ENCODE data around the gene SAP30BP. TPM values are rescaled to one million over a fixed set of nuclear protein-coding genes. Genes with fewer than 3 reads are reported as not detected.

Gene SAP30BP
- total RNA-seq, 1 experiment from 2014 or later, result 80.3 TPM

DNA sequence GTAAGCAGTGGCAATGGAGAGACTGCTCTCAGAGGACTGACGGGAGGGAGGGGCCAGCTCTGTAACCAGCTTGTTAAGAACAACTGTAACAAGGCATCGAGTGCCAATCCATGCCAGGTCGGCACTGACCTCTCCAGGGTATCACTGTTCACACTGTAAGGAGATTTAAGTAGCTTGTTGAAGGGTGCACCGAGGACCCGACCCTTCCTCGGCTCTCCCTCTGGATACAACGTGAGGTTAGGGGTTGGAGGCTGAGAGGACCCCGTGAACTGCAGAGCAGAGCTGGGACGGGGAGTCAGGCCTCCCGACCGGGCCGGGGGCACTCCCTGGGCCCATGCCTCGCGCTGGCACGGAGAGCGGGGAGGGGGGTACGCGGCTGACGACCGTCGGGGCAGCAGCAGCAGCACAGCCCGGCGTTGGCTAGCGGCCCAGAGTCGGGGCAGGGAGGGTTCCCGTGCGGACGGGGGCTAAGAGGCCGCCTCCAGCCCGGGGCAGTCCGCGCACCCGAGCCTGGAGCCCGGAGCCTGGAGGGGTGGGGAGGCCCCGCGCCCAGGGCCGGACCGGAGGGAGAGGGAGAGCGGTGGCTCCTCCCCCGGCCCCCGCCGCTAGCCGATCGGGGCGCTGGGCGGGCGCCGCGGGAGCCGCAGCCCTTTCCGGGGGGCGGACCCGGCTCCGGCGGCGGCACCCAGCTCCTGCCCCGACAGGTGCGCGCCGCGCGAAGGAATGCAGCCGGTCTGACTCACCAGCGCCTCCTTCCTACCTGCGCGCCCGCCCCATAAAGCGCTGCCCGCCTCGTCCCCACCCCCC is 53.7 kb downstream of the SAP30BP start, which contains the start of gene ITGB4:
Gene ITGB4, plus strand, starts transcription at position 804 of the 807 bp plus-strand sequence. CDS start 3,245 bp downstream, outside the sequence.
- H2AFZ ChIP-seq, result peak within 1 kb of the TSS; percentile 90
- no peaks in the 10 kb centered on the region for H3K9me2 ChIP-seq (ENCODE audit: insufficient read depth)
- H3K4me3 ChIP-seq, result peak within 1 kb of the TSS; percentile 96
- no peak for TF ChIP-seq EZH2 (IDR thresholded peaks at IDR 0.05; ENCODE audit: low read depth)
- TF ChIP-seq, protein P1, sequence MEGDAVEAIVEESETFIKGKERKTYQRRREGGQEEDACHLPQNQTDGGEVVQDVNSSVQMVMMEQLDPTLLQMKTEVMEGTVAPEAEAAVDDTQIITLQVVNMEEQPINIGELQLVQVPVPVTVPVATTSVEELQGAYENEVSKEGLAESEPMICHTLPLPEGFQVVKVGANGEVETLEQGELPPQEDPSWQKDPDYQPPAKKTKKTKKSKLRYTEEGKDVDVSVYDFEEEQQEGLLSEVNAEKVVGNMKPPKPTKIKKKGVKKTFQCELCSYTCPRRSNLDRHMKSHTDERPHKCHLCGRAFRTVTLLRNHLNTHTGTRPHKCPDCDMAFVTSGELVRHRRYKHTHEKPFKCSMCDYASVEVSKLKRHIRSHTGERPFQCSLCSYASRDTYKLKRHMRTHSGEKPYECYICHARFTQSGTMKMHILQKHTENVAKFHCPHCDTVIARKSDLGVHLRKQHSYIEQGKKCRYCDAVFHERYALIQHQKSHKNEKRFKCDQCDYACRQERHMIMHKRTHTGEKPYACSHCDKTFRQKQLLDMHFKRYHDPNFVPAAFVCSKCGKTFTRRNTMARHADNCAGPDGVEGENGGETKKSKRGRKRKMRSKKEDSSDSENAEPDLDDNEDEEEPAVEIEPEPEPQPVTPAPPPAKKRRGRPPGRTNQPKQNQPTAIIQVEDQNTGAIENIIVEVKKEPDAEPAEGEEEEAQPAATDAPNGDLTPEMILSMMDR (conservative IDR thresholded peaks at IDR 0.05), result no peak
- H3K79me2 ChIP-seq (ENCODE audit: low read depth), result peaks cover 42% of the 10 kb centered on the region
- peak; percentile 80 to 95 for DNase-seq
- intact Hi-C loops (cut with micrococcal nuclease; ENCODE audit: unreplicated experiment), result no loop called here
- ChIA-PET CTCF (interaction anchor here (0.7 to 2.5 kb wide), 6 partner anchors 14 to 75 kb away, joined by 3 to 9 read pairs (median 4); a partner anchor contains a TSS), POLR2A (ENCODE audit: unreplicated experiment) (interaction anchor here (0.5 to 1.9 kb wide), 14 partner anchors 14 to 649 kb away, joined by 3 to 17 read pairs (median 4); partner anchors contain the start of gene SMIM5)
- peaks cover 13% of the 10 kb centered on the region for H3K36me3 ChIP-seq (ENCODE audit: low read depth)
- H3K27me3 ChIP-seq (ENCODE audit: insufficient read depth, low read depth), result no peaks in the 10 kb centered on the region
- peaks cover 31% of the 10 kb centered on the region for H3F3A ChIP-seq (ENCODE audit: insufficient read depth, low read depth)
- H3K4me1 ChIP-seq (replicated peaks; ENCODE audit: insufficient read depth), result peaks cover 28% of the 10 kb centered on the region
- H3K27ac ChIP-seq, result peak within 1 kb of the TSS; percentile 38
- peak within 1 kb of the TSS; percentile 97 for H3K4me2 ChIP-seq
- TSS peak; percentile 12 for BruUV-seq (replicated peaks)
- H4K20me1 ChIP-seq (ENCODE audit: insufficient read depth), result peaks cover 23% of the 10 kb centered on the region
- no peaks in the 10 kb centered on the region for H3K9me3 ChIP-seq (ENCODE audit: insufficient read depth, low read depth)

- peak overlapping the region; percentile 96 for H3K4me3 ChIP-seq
- no peaks in the 10 kb centered on the region for H3K27me3 ChIP-seq (ENCODE audit: insufficient read depth, low read depth)
- H3K79me2 ChIP-seq (ENCODE audit: low read depth), result peaks cover 45% of the 10 kb centered on the region
- H4K20me1 ChIP-seq (ENCODE audit: insufficient read depth), result peaks cover 26% of the 10 kb centered on the region
- no peak for DNase-seq
- intact Hi-C loops (cut with micrococcal nuclease; ENCODE audit: unreplicated experiment), result no loop called here
- H3K4me2 ChIP-seq, result peak overlapping the region; percentile 76
- peaks cover 28% of the 10 kb centered on the region for H3K4me1 ChIP-seq (replicated peaks; ENCODE audit: insufficient read depth)
- TF ChIP-seq, protein P1 (conservative IDR thresholded peaks at IDR 0.05), result no peak
- no peak for TF ChIP-seq EZH2 (IDR thresholded peaks at IDR 0.05; ENCODE audit: low read depth)
- H3K27ac ChIP-seq, result peak overlapping the region; percentile 38
- H2AFZ ChIP-seq, result peak overlapping the region; percentile 79
- no peaks in the 10 kb centered on the region for H3K9me3 ChIP-seq (ENCODE audit: insufficient read depth, low read depth)
- CTCF ChIA-PET, result interaction anchor here (0.7 to 2.5 kb wide), 4 partner anchors 14 to 41 kb away, joined by 4 to 9 read pairs (median 5); no protein-coding TSS in a partner anchor
- BruUV-seq (replicated peaks), result TSS peak; percentile 61
- H3F3A ChIP-seq (ENCODE audit: insufficient read depth, low read depth), result peaks cover 31% of the 10 kb centered on the region
- peaks cover 19% of the 10 kb centered on the region for H3K36me3 ChIP-seq (ENCODE audit: low read depth)
- no peaks in the 10 kb centered on the region for H3K9me2 ChIP-seq (ENCODE audit: insufficient read depth)
- POLR2A ChIA-PET (ENCODE audit: unreplicated experiment), result interaction anchor here (0.6 to 1.9 kb wide), 14 partner anchors 15 to 649 kb away, joined by 3 to 18 read pairs (median 4); partner anchors contain the start of gene SMIM5
These were observed 54.4 kb downstream of the SAP30BP start for GRCh38 chr17:75721463-75722011.

DNA sequence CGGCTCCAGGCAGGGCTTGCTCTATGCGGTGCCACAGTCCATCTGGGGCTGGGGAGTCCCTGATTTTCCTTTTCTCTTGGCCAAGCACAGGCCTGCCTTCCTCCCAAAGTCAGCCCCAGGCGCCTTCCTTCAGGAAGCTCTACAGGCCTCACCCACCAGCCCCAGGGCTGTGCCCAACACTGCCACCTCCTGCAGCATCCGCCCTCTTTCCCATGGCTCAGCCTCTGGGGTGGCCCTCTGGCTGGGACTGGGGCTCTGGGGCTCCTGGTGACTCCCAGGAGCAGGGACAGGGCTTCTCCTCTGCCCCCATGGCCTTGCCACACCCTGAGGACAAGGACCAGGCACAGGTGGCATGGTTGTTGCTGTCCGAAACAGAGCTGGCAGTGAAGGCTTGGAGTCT is 54.9 kb downstream of the SAP30BP start:
- peak overlapping the region; percentile 96 for H3K4me3 ChIP-seq
- H3K9me2 ChIP-seq (ENCODE audit: insufficient read depth), result no peaks in the 10 kb centered on the region
- ChIA-PET POLR2A (ENCODE audit: unreplicated experiment) (interaction anchor here (0.6 to 1.9 kb wide), 9 partner anchors 15 to 284 kb away, joined by 3 to 18 read pairs (median 4); no protein-coding TSS in a partner anchor), CTCF (interaction anchor here (0.6 to 2.5 kb wide), 4 partner anchors 9 to 53 kb away, joined by 3 to 9 read pairs (median 4); no protein-coding TSS in a partner anchor)
- H3K79me2 ChIP-seq (ENCODE audit: low read depth), result peaks cover 45% of the 10 kb centered on the region
- peaks cover 21% of the 10 kb centered on the region for H3K36me3 ChIP-seq (ENCODE audit: low read depth)
- no TSS peak for BruUV-seq (replicated peaks)
- intact Hi-C loops (cut with micrococcal nuclease; ENCODE audit: unreplicated experiment), result no loop called here
- TF ChIP-seq, protein P1 (conservative IDR thresholded peaks at IDR 0.05), result no peak
- no peak for TF ChIP-seq EZH2 (IDR thresholded peaks at IDR 0.05; ENCODE audit: low read depth)
- DNase-seq, result peak; percentile 39 to 52
- no peak overlapping the region for H2AFZ ChIP-seq
- H3K27me3 ChIP-seq (ENCODE audit: insufficient read depth, low read depth), result no peaks in the 10 kb centered on the region
- peaks cover 28% of the 10 kb centered on the region for H3K4me1 ChIP-seq (replicated peaks; ENCODE audit: insufficient read depth)
- no peaks in the 10 kb centered on the region for H3K9me3 ChIP-seq (ENCODE audit: insufficient read depth, low read depth)
- H3K27ac ChIP-seq, result peak overlapping the region; percentile 38
- H4K20me1 ChIP-seq (ENCODE audit: insufficient read depth), result peaks cover 26% of the 10 kb centered on the region
- peaks cover 31% of the 10 kb centered on the region for H3F3A ChIP-seq (ENCODE audit: insufficient read depth, low read depth)
- peak overlapping the region; percentile 76 for H3K4me2 ChIP-seq

Data from PC-9 (cell line).